ENCODE results near the gene PHGDH. TPM values are rescaled to one million over a fixed set of nuclear protein-coding genes. Genes with fewer than 3 reads are reported as not detected.

Gene PHGDH
- total RNA-seq, 3 donors from 2014 or later (not counting 1 experiment from before 2014, with no cell fraction given), result 1.1 to 6.6 (median 5.8) TPM

- H3K4me3 Mint-ChIP-seq, result peak overlapping the region; percentile 71
- no peak overlapping the region for H3K27ac Mint-ChIP-seq
- DNase-seq (peak in 1 of 2 donors; percentile 44), ATAC-seq (peak in 1 of 3 donors; percentile 85)
- Histone ChIP-seq H3K36me3 (ENCODE audit: control insufficient read depth, insufficient read depth, low read length) (no peaks in the 10 kb centered on the region), H3K27me3 (ENCODE audit: control insufficient read depth, insufficient read depth, low read length) (no peaks in the 10 kb centered on the region), H3K9me3 (ENCODE audit: control insufficient read depth, insufficient read depth, low read length) (no peaks in the 10 kb centered on the region), H3K27ac (ENCODE audit: low read length) (no peak overlapping the region), H3K4me1 (ENCODE audit: control insufficient read depth, insufficient read depth, low read length) (peaks cover 6% of the 10 kb centered on the region), H3K4me3 (ENCODE audit: low read length) (no peak overlapping the region)
- no peak for TF ChIP-seq CTCF (IDR thresholded peaks at IDR 0.05)
- no CpG with 5 or more reads among the region's 6 CpGs for WGBS (ENCODE audit: insufficient coverage)
- H3K4me1 Mint-ChIP-seq, result peaks cover 6 to 13% of the 10 kb centered on the region in 2 donors
- peaks cover 10 to 28% of the 10 kb centered on the region in 2 donors for H3K27me3 Mint-ChIP-seq (ENCODE audit: low read depth in 2 of 2)
- H3K36me3 Mint-ChIP-seq, result no peaks in the 10 kb centered on the region
- H3K9me3 Mint-ChIP-seq, result no peaks in the 10 kb centered on the region
- intact Hi-C loops (cut with micrococcal nuclease), result loop anchor here (1.0 kb wide), 1 partner anchor 62 kb away; no protein-coding TSS in a partner anchor
These were observed 36.9 kb upstream of the PHGDH start for GRCh38 chr1:119674835-119675289.

- no peaks in the 10 kb centered on the region for H3K9me3 ChIP-seq (ENCODE audit: control insufficient read depth, insufficient read depth, low read length)
- peak; percentile 66 for TF ChIP-seq CTCF (IDR thresholded peaks at IDR 0.05)
- intact Hi-C loops (cut with micrococcal nuclease), result loop anchor here (1.0 kb wide), 1 partner anchor 62 kb away; no protein-coding TSS in a partner anchor
- DNase-seq (peak; percentile 17 to 80), ATAC-seq (peak in 2 of 3 donors; percentile 51 to 67)
- Mint-ChIP-seq H3K4me3 (peak overlapping the region; percentile 71), H3K4me1 (peaks cover 6 to 13% of the 10 kb centered on the region in 2 donors), H3K27me3 (ENCODE audit: low read depth in 2 of 2) (peaks cover 8 to 28% of the 10 kb centered on the region in 2 donors), H3K27ac (no peak overlapping the region), H3K9me3 (no peaks in the 10 kb centered on the region), H3K36me3 (no peaks in the 10 kb centered on the region)
- H3K4me3 ChIP-seq (ENCODE audit: low read length), result no peak overlapping the region
- 24% methylated on average over 13 of the region's 16 CpGs for WGBS (ENCODE audit: insufficient coverage)
- H3K4me1 ChIP-seq (ENCODE audit: control insufficient read depth, insufficient read depth, low read length), result peaks cover 6% of the 10 kb centered on the region
- no peak overlapping the region for H3K27ac ChIP-seq (ENCODE audit: low read length)
- H3K27me3 ChIP-seq (ENCODE audit: control insufficient read depth, insufficient read depth, low read length), result no peaks in the 10 kb centered on the region
- H3K36me3 ChIP-seq (ENCODE audit: control insufficient read depth, insufficient read depth, low read length), result no peaks in the 10 kb centered on the region
These were observed 36.1 kb upstream of the PHGDH start for GRCh38 chr1:119675349-119676345.

- Histone ChIP-seq H3K36me3 (ENCODE audit: control insufficient read depth, insufficient read depth, low read length) (no peaks in the 10 kb centered on the region), H3K27me3 (ENCODE audit: control insufficient read depth, insufficient read depth, low read length) (no peaks in the 10 kb centered on the region), H3K27ac (ENCODE audit: low read length) (no peak overlapping the region), H3K4me1 (ENCODE audit: control insufficient read depth, insufficient read depth, low read length) (peaks cover 6% of the 10 kb centered on the region), H3K4me3 (ENCODE audit: low read length) (no peak overlapping the region), H3K9me3 (ENCODE audit: control insufficient read depth, insufficient read depth, low read length) (no peaks in the 10 kb centered on the region)
- Mint-ChIP-seq H3K4me1 (peaks cover 6 to 13% of the 10 kb centered on the region in 2 donors), H3K9me3 (no peaks in the 10 kb centered on the region), H3K4me3 (no peak overlapping the region), H3K36me3 (no peaks in the 10 kb centered on the region), H3K27ac (no peak overlapping the region), H3K27me3 (ENCODE audit: low read depth in 2 of 2) (peaks cover 8 to 24% of the 10 kb centered on the region in 2 donors)
- 97% methylated on average over 8 of the region's 8 CpGs for WGBS (ENCODE audit: insufficient coverage)
- intact Hi-C loops (cut with micrococcal nuclease), result no loop called here
- TF ChIP-seq CTCF (IDR thresholded peaks at IDR 0.05), result no peak
- DNase-seq (no peak), ATAC-seq (no peak)
These were observed 35.0 kb upstream of the PHGDH start for GRCh38 chr1:119676571-119677206.
